ENCODE results near the gene KLHL5.

DNA sequence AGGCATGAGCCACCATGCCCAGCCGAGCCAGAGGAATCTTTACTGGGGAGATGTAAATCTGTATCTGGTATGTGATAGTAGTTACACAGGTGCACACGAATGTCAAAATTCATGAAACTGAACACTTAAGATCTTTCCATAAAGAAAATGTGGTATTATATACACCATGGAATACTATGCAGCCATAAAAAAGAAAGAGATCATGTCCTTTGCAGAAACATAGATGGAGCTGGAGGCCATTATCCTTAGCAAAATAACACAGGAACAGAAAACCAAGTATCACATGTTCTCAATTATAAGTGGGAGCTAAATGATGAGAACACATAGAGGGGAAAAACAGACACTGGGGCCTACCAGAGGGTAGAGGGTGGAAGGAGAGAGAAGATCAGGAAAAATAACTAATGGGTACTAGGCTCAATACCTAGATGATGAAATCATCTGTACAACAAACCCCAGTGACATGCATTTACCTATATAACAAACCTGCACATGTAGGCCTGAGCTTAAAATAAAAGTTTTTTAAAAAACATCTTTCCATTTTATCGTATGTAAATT lies 37.6 kb upstream of the KLHL5 start:
- TF ChIP-seq EZH2 (IDR thresholded peaks at IDR 0.05) (no peak), POLR2AphosphoS5 (IDR thresholded peaks at IDR 0.05; ENCODE audit: borderline replicate concordance, low read depth, low read length) (no peak)
